Measurements from ENCODE around the gene WSB1.

- TF ChIP-seq TP53 (CRISPR knock-in tag; IDR thresholded peaks at IDR 0.05): no peak
- TF ChIP-seq, protein P1, sequence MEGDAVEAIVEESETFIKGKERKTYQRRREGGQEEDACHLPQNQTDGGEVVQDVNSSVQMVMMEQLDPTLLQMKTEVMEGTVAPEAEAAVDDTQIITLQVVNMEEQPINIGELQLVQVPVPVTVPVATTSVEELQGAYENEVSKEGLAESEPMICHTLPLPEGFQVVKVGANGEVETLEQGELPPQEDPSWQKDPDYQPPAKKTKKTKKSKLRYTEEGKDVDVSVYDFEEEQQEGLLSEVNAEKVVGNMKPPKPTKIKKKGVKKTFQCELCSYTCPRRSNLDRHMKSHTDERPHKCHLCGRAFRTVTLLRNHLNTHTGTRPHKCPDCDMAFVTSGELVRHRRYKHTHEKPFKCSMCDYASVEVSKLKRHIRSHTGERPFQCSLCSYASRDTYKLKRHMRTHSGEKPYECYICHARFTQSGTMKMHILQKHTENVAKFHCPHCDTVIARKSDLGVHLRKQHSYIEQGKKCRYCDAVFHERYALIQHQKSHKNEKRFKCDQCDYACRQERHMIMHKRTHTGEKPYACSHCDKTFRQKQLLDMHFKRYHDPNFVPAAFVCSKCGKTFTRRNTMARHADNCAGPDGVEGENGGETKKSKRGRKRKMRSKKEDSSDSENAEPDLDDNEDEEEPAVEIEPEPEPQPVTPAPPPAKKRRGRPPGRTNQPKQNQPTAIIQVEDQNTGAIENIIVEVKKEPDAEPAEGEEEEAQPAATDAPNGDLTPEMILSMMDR (IDR thresholded peaks at IDR 0.05): no peak
- TF ChIP-seq KDM5A (IDR thresholded peaks at IDR 0.05): no peak
- TF ChIP-seq ZC3H11A (IDR thresholded peaks at IDR 0.05): no peak
Measured at GRCh38 chr17:27247958-27248342, 46.0 kb upstream of the WSB1 start.
